Breast epithelium (tissue), 4 donors: ENCODE data around the gene ZBTB44. TPM values are rescaled to one million over a fixed set of nuclear protein-coding genes. Genes with fewer than 3 reads are reported as not detected.

Source experiments
- DNase-seq, 2 donors: peaks; one replicate each; pipeline ENCODE4 v3.0.0-alpha.2; 2019; ENCODE audit warnings: low spot score in 2 of 2
- H3K27ac ChIP-seq, 2 donors: fragments of 200-600 bp; sonication (generic) in 1 of 2; one replicate each; pipeline ENCODE4 v1.5.1; 2016 to 2019; ENCODE audit warnings: mild to moderate bottlenecking in 1 of 2
- H3K27me3 ChIP-seq, 2 donors: fragments of 200-600 bp; sonication (generic) in 1 of 2; one replicate each; pipeline versions ENCODE4 v1.5.1 to v1.6.0; 2017 to 2019; ENCODE audit warnings: control low read depth in 1 of 2, mild to moderate bottlenecking in 1 of 2
- H3K36me3 ChIP-seq: fragments of 200-600 bp; one replicate; pipeline ENCODE4 v1.5.1; 2019
- H3K4me1 ChIP-seq, 2 donors: fragments of 200-600 bp; sonication (generic); one replicate each; pipeline ENCODE4 v1.5.1; 2016 to 2019; ENCODE audit warnings: control low read depth in 1 of 2
- H3K4me3 ChIP-seq, 3 donors: fragments of 200-600 bp; sonication (generic); 1 replicate in 2 of 3; 2 replicates in 1 of 3; pipeline ENCODE4 v1.5.1; 2016 to 2019; ENCODE audit warnings: mild to moderate bottlenecking in 3 of 3, moderate library complexity in 2 of 3
- H3K9me3 ChIP-seq, 2 donors: fragments of 200-600 bp; sonication (generic) in 1 of 2; one replicate each; pipeline ENCODE4 v1.5.1; 2016 to 2019; ENCODE audit warnings: control low read depth in 1 of 2
- CTCF ChIP-seq, 3 donors: fragments of 450-650 bp; IDR thresholded peaks; one replicate each; pipeline ENCODE4 v1.5.1; 2016 to 2017; ENCODE audit warnings: antibody characterized with exemption in 3 of 3, mild to moderate bottlenecking in 3 of 3, moderate library complexity in 3 of 3
- POLR2A ChIP-seq: fragments of 450-650 bp; IDR thresholded peaks from one replicate; pipeline ENCODE4 v1.6.1; 2016; ENCODE audit warnings: antibody characterized with exemption, mild to moderate bottlenecking, moderate library complexity
- POLR2AphosphoS5 ChIP-seq, 3 donors: sonication (generic); formaldehyde crosslinking; IDR thresholded peaks; one replicate each; pipeline ENCODE4 v1.6.1; 2017; ENCODE audit warnings: antibody characterized with exemption in 3 of 3
- intact Hi-C: fragments of 100-400 bp; cut with DNase I; formaldehyde crosslinking; loops from one replicate; pipeline ENCODE4 v1.15.1; 2023; ENCODE audit warnings: low total_unique reads
- total RNA-seq, 3 donors: library from RNA; depleted of rRNA; stranded (reverse); fragments of >200 nt; gene quantifications; one replicate each; pipeline ENCODE4 v1.1.0, GENCODE V29; 2016

Gene ZBTB44
- total RNA-seq, 3 donors from 2014 or later = 73.8 to 111 (median 107) TPM

- TF ChIP-seq POLR2A = no peak
- no peak for TF ChIP-seq CTCF (IDR thresholded peaks at IDR 0.05)
- intact Hi-C loops = no loop called here
- no peak overlapping the region for H3K4me3 ChIP-seq
These were observed 42.4 kb downstream of the ZBTB44 start for GRCh38 chr11:130272336-130272735.

GRCh38 chr11:130269326-130269943 is 45.3 kb downstream of the ZBTB44 start:
- no peak for DNase-seq
- intact Hi-C loops = no loop called here
- H3K4me3 ChIP-seq = no peak overlapping the region
- H3K36me3 ChIP-seq = no peaks in the 10 kb centered on the region
- no peaks in the 10 kb centered on the region for H3K4me1 ChIP-seq
- H3K27ac ChIP-seq = no peak overlapping the region
- TF ChIP-seq POLR2AphosphoS5 (IDR thresholded peaks at IDR 0.05) = no peak
- no peak for TF ChIP-seq CTCF (IDR thresholded peaks at IDR 0.05)
- TF ChIP-seq POLR2A = no peak
- H3K27me3 ChIP-seq = no peaks in the 10 kb centered on the region
- H3K9me3 ChIP-seq = no peaks in the 10 kb centered on the region

More at GRCh38 chr11:130272336-130272735, 42.4 kb downstream of the ZBTB44 start:
- Histone ChIP-seq H3K9me3 (no peaks in the 10 kb centered on the region), H3K27me3 (no peaks in the 10 kb centered on the region), H3K36me3 (no peaks in the 10 kb centered on the region), H3K27ac (peak overlapping the region in 1 of 2 donors; percentile 38), H3K4me1 (no peaks in the 10 kb centered on the region)
- no peak for DNase-seq

- Histone ChIP-seq H3K4me3 (no peak overlapping the region), H3K36me3 (peaks cover 5% of the 10 kb centered on the region), H3K9me3 (no peaks in the 10 kb centered on the region), H3K4me1 (no peaks in the 10 kb centered on the region), H3K27ac (no peak overlapping the region), H3K27me3 (no peaks in the 10 kb centered on the region)
- intact Hi-C loops = no loop called here
- DNase-seq = no peak
- TF ChIP-seq CTCF (IDR thresholded peaks at IDR 0.05) = no peak
- TF ChIP-seq POLR2AphosphoS5 (IDR thresholded peaks at IDR 0.05) = no peak
These were observed 51.4 kb downstream of the ZBTB44 start for GRCh38 chr11:130263351-130263750.

- no peak overlapping the region for H3K27ac ChIP-seq
- no peaks in the 10 kb centered on the region for H3K9me3 ChIP-seq
- no peaks in the 10 kb centered on the region for H3K27me3 ChIP-seq
- H3K36me3 ChIP-seq = peaks cover 5% of the 10 kb centered on the region
- no peaks in the 10 kb centered on the region for H3K4me1 ChIP-seq
- DNase-seq = no peak
- TF ChIP-seq CTCF (IDR thresholded peaks at IDR 0.05) (no peak), POLR2A (no peak), POLR2AphosphoS5 (IDR thresholded peaks at IDR 0.05) (no peak)
- H3K4me3 ChIP-seq = no peak overlapping the region
- intact Hi-C loops = no loop called here
These were observed 52.3 kb downstream of the ZBTB44 start for GRCh38 chr11:130262424-130262823.

- no peak overlapping the region for H3K27ac ChIP-seq
- H3K36me3 ChIP-seq = peaks cover 5% of the 10 kb centered on the region
- TF ChIP-seq CTCF (IDR thresholded peaks at IDR 0.05) (no peak), POLR2AphosphoS5 (IDR thresholded peaks at IDR 0.05) (no peak), POLR2A (no peak)
- no peak for DNase-seq
- no peaks in the 10 kb centered on the region for H3K9me3 ChIP-seq
- no peak overlapping the region for H3K4me3 ChIP-seq
- H3K27me3 ChIP-seq = no peaks in the 10 kb centered on the region
- H3K4me1 ChIP-seq = no peaks in the 10 kb centered on the region
- intact Hi-C loops = no loop called here
These were observed 53.1 kb downstream of the ZBTB44 start for GRCh38 chr11:130261571-130261970.
